ENCODE data around the gene LGALS14.

- TF ChIP-seq GATA3 (IDR thresholded peaks at IDR 0.05; ENCODE audit: low read depth, low read length) (no peak), GATA2 (IDR thresholded peaks at IDR 0.05; ENCODE audit: low read depth, low read length) (no peak)
Observed at GRCh38 chr19:39728040-39728439, 23.8 kb downstream of the LGALS14 start.
